Peyer's patch (tissue), 4 donors: ENCODE data around the gene TENT5A. TPM values are rescaled to one million over a fixed set of nuclear protein-coding genes. Genes with fewer than 3 reads are reported as not detected.
A peak's percentile ranks its signal among the peaks of the same experiment; 100 is the strongest.

ENCODE experiments used
- DNase-seq, 3 donors: peaks; one replicate each; pipeline ENCODE4 v3.0.0-alpha.2; 2017 to 2019
- H3K27ac ChIP-seq, 4 donors: fragments of 200-600 bp; sonication (generic); one replicate each; pipeline ENCODE4 v1.5.1; 2016 to 2019
- H3K27me3 ChIP-seq, 2 donors: fragments of 200-600 bp; sonication (generic); one replicate each; pipeline ENCODE4 v1.5.1; 2019
- H3K36me3 ChIP-seq, 3 donors: fragments of 200-600 bp; sonication (generic); one replicate each; pipeline ENCODE4 v1.5.1; 2016 to 2019
- H3K4me1 ChIP-seq, 4 donors: fragments of 200-600 bp; sonication (generic); one replicate each; pipeline ENCODE4 v1.5.1; 2016 to 2019
- H3K4me3 ChIP-seq, 4 donors: fragments of 200-600 bp; sonication (generic); 1 replicate in 3 of 4; 2 replicates in 1 of 4; pipeline ENCODE4 v1.5.1; 2016 to 2019; ENCODE audit warnings: mild to moderate bottlenecking in 1 of 4
- H3K9me3 ChIP-seq, 4 donors: fragments of 200-600 bp; sonication (generic); one replicate each; pipeline ENCODE4 v1.5.1; 2016 to 2019; ENCODE audit warnings: mild to moderate bottlenecking in 1 of 4
- POLR2A ChIP-seq, 2 donors: fragments of 450-650 bp; IDR thresholded peaks; one replicate each; pipeline ENCODE4 v1.5.1; 2017; ENCODE audit warnings: antibody characterized with exemption in 2 of 2, mild to moderate bottlenecking in 2 of 2, moderate library complexity in 2 of 2
- total RNA-seq, 4 donors: library from RNA; depleted of rRNA; stranded (reverse); fragments of >200 nt; gene quantifications; one replicate each; pipeline ENCODE4 v1.1.0, GENCODE V29; 2016
- TF ChIP-seq, protein P1 (sequence below), 6 experiments: fragments of 450-650 bp in 4 of 6; fragments of 200-600 bp in 2 of 6; sonication (generic) in 1 of 6; IDR thresholded peaks; one replicate each; pipeline ENCODE4 v1.5.1; 2017 to 2019; ENCODE audit warnings: antibody characterized with exemption in 6 of 6, mild to moderate bottlenecking in 3 of 6, moderate library complexity in 1 of 6

TENT5A gene
- total RNA-seq, 4 donors from 2014 or later = 35.4 to 73.4 (median 58.6) TPM

DNA sequence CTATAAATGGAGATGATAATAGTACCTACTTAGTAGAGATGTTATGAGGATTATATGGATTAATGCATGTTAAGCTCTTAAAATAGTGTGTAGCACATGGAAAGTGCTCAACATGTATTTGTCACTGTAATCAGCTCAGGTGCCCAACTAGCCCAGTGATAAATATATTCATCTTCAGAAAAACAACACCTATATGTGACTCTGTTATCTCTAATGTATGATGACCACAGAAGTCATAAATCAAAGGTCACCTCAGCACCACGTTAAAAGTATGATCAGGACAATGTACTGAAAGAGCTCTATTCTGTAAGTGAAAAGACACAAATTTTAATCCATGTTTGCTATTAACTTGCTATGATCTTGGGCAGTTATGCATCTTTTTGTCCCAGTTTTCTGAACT is 36.8 kb upstream of the TENT5A start:
- no peak for DNase-seq
- H3K9me3 ChIP-seq = no peaks in the 10 kb centered on the region
- no peaks in the 10 kb centered on the region for H3K27me3 ChIP-seq
- no peak overlapping the region for H3K4me3 ChIP-seq
- H3K36me3 ChIP-seq = no peaks in the 10 kb centered on the region
- H3K4me1 ChIP-seq = peaks cover 0 to 7% (median 0%) of the 10 kb centered on the region in 4 donors
- no peak for TF ChIP-seq POLR2A (IDR thresholded peaks at IDR 0.05)
- TF ChIP-seq, protein P1, sequence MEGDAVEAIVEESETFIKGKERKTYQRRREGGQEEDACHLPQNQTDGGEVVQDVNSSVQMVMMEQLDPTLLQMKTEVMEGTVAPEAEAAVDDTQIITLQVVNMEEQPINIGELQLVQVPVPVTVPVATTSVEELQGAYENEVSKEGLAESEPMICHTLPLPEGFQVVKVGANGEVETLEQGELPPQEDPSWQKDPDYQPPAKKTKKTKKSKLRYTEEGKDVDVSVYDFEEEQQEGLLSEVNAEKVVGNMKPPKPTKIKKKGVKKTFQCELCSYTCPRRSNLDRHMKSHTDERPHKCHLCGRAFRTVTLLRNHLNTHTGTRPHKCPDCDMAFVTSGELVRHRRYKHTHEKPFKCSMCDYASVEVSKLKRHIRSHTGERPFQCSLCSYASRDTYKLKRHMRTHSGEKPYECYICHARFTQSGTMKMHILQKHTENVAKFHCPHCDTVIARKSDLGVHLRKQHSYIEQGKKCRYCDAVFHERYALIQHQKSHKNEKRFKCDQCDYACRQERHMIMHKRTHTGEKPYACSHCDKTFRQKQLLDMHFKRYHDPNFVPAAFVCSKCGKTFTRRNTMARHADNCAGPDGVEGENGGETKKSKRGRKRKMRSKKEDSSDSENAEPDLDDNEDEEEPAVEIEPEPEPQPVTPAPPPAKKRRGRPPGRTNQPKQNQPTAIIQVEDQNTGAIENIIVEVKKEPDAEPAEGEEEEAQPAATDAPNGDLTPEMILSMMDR (IDR thresholded peaks at IDR 0.05) = no peak
- peak overlapping the region in 2 of 4 donors; percentile 14 to 65 for H3K27ac ChIP-seq

DNA sequence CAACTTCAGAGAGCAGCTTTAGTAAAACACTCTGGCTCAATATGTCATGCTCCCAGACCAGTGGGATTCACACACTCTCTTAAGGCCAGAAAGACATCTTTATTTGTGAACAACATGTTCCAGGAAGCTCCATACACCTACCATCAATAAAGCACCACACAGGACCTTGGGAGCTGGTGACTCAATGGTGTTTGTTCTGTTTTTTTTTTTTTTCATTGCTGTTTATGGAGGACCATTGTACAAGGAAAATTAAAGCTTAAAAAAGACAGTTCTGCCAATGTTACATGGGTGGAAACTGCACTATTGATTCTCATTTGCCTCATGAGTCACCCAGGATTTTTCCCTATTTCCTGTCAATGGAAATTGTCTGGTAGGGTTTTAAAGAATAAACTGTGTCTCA is 36.3 kb upstream of the TENT5A start:
- H3K9me3 ChIP-seq = no peaks in the 10 kb centered on the region
- TF ChIP-seq, protein P1 (IDR thresholded peaks at IDR 0.05) = no peak
- TF ChIP-seq POLR2A (IDR thresholded peaks at IDR 0.05) = no peak
- H3K36me3 ChIP-seq = no peaks in the 10 kb centered on the region
- DNase-seq = peak in 1 of 3 donors; percentile 46
- peaks cover 0 to 7% (median 0%) of the 10 kb centered on the region in 4 donors for H3K4me1 ChIP-seq
- H3K27me3 ChIP-seq = no peaks in the 10 kb centered on the region
- peak overlapping the region in 2 of 4 donors; percentile 36 to 65 for H3K27ac ChIP-seq
- H3K4me3 ChIP-seq = no peak overlapping the region

DNA sequence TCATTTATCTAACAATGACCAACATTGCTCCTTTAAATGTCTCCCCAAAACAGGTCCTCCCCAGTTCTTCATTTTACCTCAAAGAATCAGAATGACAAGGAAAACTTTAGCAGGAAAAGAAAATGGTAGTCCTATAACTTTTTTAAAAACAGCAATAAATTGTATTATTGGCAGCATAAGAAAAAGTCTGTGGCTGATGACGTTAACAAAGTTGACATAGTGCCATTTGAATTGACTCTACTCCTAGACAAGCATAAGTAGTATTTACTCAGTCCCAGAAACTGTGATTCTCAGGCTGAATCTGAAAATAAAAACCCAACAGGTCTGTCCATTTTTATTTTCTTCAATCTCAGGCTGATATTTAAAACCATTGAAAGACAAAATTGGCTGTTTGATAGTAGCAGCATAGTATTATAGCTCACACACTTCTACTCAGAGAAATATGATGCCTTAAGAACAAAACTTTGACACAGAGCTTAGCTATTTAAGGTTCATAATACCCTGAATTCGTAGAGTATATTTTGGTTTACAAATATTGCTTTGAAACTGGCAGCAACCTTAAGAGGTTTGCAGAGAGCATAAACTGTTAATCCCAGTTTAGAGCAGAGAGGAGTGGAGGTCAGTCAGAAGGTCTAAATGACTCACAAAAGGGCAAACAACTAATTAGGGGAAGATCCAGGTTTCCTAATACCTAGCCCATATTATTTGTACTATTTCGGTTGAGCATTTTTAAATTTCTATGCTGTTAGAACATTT is 35.0 kb upstream of the TENT5A start:
- no peak overlapping the region for H3K27ac ChIP-seq
- no peak overlapping the region for H3K4me3 ChIP-seq
- H3K27me3 ChIP-seq = no peaks in the 10 kb centered on the region
- no peak for DNase-seq
- TF ChIP-seq, protein P1 (IDR thresholded peaks at IDR 0.05) = no peak
- TF ChIP-seq POLR2A (IDR thresholded peaks at IDR 0.05) = no peak
- H3K9me3 ChIP-seq = no peaks in the 10 kb centered on the region
- peaks cover 0 to 7% (median 0%) of the 10 kb centered on the region in 4 donors for H3K4me1 ChIP-seq
- H3K36me3 ChIP-seq = no peaks in the 10 kb centered on the region

DNA sequence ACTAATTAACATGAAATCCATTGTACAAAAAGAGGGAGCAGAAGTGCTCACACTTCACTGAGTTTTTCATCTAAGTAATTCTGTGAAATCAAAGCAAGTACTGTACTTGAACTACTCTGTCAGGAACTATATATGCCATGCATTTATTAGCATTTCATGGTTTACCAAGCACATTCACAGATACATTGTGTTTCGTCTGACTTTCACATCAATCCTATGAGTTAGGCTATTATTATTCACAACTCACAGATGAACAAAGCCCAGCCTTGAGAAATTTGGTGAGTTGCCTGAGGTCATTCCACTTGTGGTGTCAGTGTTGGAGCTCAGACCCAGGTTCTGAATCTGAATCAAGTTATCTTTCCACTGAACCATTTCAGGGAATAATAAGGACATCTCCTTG is 33.7 kb upstream of the TENT5A start:
- Histone ChIP-seq H3K27ac (no peak overlapping the region), H3K36me3 (no peaks in the 10 kb centered on the region)
- TF ChIP-seq POLR2A (IDR thresholded peaks at IDR 0.05) = no peak
- TF ChIP-seq, protein P1 (IDR thresholded peaks at IDR 0.05) = no peak

DNA sequence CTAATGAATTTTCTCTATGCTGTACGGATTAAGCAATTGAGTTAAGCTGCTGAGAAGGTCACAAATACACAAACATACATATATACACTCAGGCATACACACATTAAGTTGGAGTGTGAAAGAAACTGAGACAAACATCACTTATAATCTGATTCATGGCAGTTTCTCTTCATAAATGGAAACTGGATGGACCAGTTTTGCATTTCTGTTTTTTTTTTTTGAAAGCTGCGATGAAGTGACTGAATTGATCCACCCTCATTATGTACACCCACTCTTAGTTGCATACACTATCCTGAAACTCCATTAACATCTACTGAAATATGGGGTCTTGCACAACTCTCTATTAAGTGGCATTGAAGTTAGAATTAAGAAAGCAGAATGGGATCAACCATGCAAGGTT is 32.9 kb upstream of the TENT5A start:
- H3K9me3 ChIP-seq = no peaks in the 10 kb centered on the region
- no peak for TF ChIP-seq POLR2A (IDR thresholded peaks at IDR 0.05)
- TF ChIP-seq, protein P1 (IDR thresholded peaks at IDR 0.05) = no peak
- no peaks in the 10 kb centered on the region for H3K36me3 ChIP-seq
- H3K27ac ChIP-seq = no peak overlapping the region
- H3K4me3 ChIP-seq = no peak overlapping the region
- peaks cover 0 to 7% (median 0%) of the 10 kb centered on the region in 4 donors for H3K4me1 ChIP-seq
- no peaks in the 10 kb centered on the region for H3K27me3 ChIP-seq
- no peak for DNase-seq

More for the DNA sequence above, 33.7 kb upstream of the TENT5A start:
- H3K27me3 ChIP-seq = no peaks in the 10 kb centered on the region
- H3K9me3 ChIP-seq = no peaks in the 10 kb centered on the region
- no peak for DNase-seq
- no peak overlapping the region for H3K4me3 ChIP-seq
- peaks cover 0 to 7% (median 0%) of the 10 kb centered on the region in 4 donors for H3K4me1 ChIP-seq
